ENCODE results near the gene PPFIA1. TPM values are rescaled to one million over a fixed set of nuclear protein-coding genes. Genes with fewer than 3 reads are reported as not detected.
"Not testable (repeated sequence)": the region's sequence is repeated elsewhere in the genome, so short reads cannot be mapped to it uniquely, and the experiment has no call there.

Gene PPFIA1
- polyA plus RNA-seq, 1 of the 3 experiments (the other 2 are of a cell fraction), result 37.4 TPM

DNA sequence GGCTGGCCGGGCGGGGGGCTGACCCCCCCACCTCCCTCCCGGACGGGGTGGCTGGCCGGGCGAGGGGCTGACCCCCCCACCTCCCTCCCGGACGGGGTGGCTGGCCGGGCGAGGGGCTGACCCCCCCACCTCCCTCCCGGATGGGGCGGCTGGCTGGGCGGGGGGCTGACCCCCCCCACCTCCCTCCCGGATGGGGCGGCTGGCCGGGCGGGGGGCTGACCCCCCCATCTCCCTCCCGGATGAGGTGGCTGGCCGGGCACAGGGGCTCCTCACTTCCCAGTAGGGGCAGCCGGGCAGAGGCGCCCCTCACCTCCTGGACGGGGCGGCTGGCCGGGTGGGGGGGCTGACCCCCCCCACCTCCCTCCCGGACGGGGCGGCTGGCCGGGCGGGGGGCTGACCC, 24.7 kb downstream of the PPFIA1 start:
- peaks cover 32% of the 10 kb centered on the region for H3K79me2 ChIP-seq (ENCODE audit: insufficient read depth)
- not testable (repeated sequence) for H3K9me2 ChIP-seq

DNA sequence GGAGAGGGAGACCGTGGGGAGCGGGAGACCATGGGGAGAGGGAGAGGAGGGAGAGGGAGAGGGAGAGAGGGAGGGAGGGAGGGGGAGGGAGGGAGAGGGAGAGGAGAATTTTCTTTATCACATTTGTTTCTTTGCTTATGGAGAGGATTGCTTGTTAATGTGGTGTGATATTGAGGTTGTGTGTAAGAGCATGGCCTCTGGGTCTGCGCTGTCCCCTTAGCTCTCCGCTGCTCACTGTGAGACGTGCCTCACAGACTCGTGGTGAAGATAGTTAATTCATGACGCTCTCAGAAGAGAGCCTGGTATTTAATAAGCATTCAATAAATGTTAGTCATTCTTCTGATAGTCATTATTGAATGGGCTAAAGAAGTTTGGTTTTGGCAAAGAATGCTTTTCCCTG, 26.2 kb downstream of the PPFIA1 start:
- WGBS (ENCODE audit: low lambda C conversion rate), result 90% methylated on average over 7 of the region's 7 CpGs
- H3K36me3 ChIP-seq (replicated peaks in 1 of 2; ENCODE audit: control insufficient read depth in 1 of 2, insufficient read depth in 2 of 2, low read length in 1 of 2), result peaks cover 8 to 18% of the 10 kb centered on the region in 2 experiments
- TF ChIP-seq, protein P1, sequence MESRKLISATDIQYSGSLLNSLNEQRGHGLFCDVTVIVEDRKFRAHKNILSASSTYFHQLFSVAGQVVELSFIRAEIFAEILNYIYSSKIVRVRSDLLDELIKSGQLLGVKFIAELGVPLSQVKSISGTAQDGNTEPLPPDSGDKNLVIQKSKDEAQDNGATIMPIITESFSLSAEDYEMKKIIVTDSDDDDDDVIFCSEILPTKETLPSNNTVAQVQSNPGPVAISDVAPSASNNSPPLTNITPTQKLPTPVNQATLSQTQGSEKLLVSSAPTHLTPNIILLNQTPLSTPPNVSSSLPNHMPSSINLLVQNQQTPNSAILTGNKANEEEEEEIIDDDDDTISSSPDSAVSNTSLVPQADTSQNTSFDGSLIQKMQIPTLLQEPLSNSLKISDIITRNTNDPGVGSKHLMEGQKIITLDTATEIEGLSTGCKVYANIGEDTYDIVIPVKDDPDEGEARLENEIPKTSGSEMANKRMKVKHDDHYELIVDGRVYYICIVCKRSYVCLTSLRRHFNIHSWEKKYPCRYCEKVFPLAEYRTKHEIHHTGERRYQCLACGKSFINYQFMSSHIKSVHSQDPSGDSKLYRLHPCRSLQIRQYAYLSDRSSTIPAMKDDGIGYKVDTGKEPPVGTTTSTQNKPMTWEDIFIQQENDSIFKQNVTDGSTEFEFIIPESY (IDR thresholded peaks at IDR 0.05; ENCODE audit: borderline replicate concordance, low read depth), result no peak
- TF ChIP-seq MEF2A (IDR thresholded peaks at IDR 0.05; ENCODE audit: borderline replicate concordance, low read depth) (no peak), YY1 (IDR thresholded peaks at IDR 0.05; ENCODE audit: low read depth) (no peak), FOXM1 (IDR thresholded peaks at IDR 0.05; ENCODE audit: low read depth) (no peak), EZH2phosphoT487 (IDR thresholded peaks at IDR 0.05; ENCODE audit: borderline replicate concordance, low read depth) (no peak), MXI1 (IDR thresholded peaks at IDR 0.05; ENCODE audit: low read depth, low read length) (no peak), JUND (IDR thresholded peaks at IDR 0.05) (no peak), EP300 (IDR thresholded peaks at IDR 0.05; ENCODE audit: borderline replicate concordance in 1 of 2, low read depth in 1 of 2, low read length in 1 of 2) (no peak), SIN3A (IDR thresholded peaks at IDR 0.05; ENCODE audit: borderline replicate concordance, low read depth, low read length) (no peak), SMC3 (IDR thresholded peaks at IDR 0.05; ENCODE audit: low read depth, low read length) (no peak)
- TF ChIP-seq, protein P2, sequence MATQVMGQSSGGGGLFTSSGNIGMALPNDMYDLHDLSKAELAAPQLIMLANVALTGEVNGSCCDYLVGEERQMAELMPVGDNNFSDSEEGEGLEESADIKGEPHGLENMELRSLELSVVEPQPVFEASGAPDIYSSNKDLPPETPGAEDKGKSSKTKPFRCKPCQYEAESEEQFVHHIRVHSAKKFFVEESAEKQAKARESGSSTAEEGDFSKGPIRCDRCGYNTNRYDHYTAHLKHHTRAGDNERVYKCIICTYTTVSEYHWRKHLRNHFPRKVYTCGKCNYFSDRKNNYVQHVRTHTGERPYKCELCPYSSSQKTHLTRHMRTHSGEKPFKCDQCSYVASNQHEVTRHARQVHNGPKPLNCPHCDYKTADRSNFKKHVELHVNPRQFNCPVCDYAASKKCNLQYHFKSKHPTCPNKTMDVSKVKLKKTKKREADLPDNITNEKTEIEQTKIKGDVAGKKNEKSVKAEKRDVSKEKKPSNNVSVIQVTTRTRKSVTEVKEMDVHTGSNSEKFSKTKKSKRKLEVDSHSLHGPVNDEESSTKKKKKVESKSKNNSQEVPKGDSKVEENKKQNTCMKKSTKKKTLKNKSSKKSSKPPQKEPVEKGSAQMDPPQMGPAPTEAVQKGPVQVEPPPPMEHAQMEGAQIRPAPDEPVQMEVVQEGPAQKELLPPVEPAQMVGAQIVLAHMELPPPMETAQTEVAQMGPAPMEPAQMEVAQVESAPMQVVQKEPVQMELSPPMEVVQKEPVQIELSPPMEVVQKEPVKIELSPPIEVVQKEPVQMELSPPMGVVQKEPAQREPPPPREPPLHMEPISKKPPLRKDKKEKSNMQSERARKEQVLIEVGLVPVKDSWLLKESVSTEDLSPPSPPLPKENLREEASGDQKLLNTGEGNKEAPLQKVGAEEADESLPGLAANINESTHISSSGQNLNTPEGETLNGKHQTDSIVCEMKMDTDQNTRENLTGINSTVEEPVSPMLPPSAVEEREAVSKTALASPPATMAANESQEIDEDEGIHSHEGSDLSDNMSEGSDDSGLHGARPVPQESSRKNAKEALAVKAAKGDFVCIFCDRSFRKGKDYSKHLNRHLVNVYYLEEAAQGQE (IDR thresholded peaks at IDR 0.05; ENCODE audit: low read depth, low read length), result no peak
- TF ChIP-seq, protein P3, sequence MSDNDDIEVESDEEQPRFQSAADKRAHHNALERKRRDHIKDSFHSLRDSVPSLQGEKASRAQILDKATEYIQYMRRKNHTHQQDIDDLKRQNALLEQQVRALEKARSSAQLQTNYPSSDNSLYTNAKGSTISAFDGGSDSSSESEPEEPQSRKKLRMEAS (IDR thresholded peaks at IDR 0.05; ENCODE audit: low read depth), result no peak
- peaks cover 0 to 6% of the 10 kb centered on the region in 2 experiments; a peak in 1 of 4 replicates for H3K4me1 ChIP-seq (ENCODE audit: control insufficient read depth in 1 of 2, insufficient read depth in 2 of 2, low read depth in 1 of 2, low read length in 1 of 2)
- H3K4me3 ChIP-seq (ENCODE audit: low read depth in 2 of 2, low read length in 1 of 2), result no peak overlapping the region
- no peak overlapping the region for H2AFZ ChIP-seq (ENCODE audit: low read depth)
- H3K27me3 ChIP-seq (ENCODE audit: insufficient read depth), result no peaks in the 10 kb centered on the region
- H3K79me2 ChIP-seq (ENCODE audit: insufficient read depth), result peaks cover 34% of the 10 kb centered on the region; the same call in 1 of the 2 replicates
- H3K4me2 ChIP-seq, result no peak overlapping the region
- H3K27ac ChIP-seq (ENCODE audit: low read depth in 2 of 2, low read length in 1 of 2), result no peak overlapping the region
- H3K9me2 ChIP-seq, result no peaks in the 10 kb centered on the region
- H4K20me1 ChIP-seq (ENCODE audit: insufficient read depth), result no peaks in the 10 kb centered on the region
- ChIA-PET CTCF (no interaction called here), POLR2A (no interaction called here)
- no peak for DNase-seq
- H3K9me3 ChIP-seq, result no peaks in the 10 kb centered on the region
- no peaks in the 10 kb centered on the region for H3F3A ChIP-seq (replicated peaks; ENCODE audit: insufficient read depth)
- no peak overlapping the region for H3K9ac ChIP-seq

More for the DNA sequence above, 24.7 kb downstream of the PPFIA1 start:
- H3K4me2 ChIP-seq; H4K20me1 ChIP-seq (ENCODE audit: insufficient read depth); DNase-seq; POLR2A ChIA-PET; H3K4me3 ChIP-seq (ENCODE audit: low read depth in 2 of 2, low read length in 1 of 2); CTCF ChIA-PET; H3K9me3 ChIP-seq; H3K9ac ChIP-seq; H3K27ac ChIP-seq (ENCODE audit: low read depth in 2 of 2, low read length in 1 of 2); H3K27me3 ChIP-seq (ENCODE audit: insufficient read depth); H3F3A ChIP-seq (replicated peaks; ENCODE audit: insufficient read depth); H3K4me1 ChIP-seq (ENCODE audit: control insufficient read depth in 1 of 2, insufficient read depth in 2 of 2, low read depth in 1 of 2, low read length in 1 of 2); H2AFZ ChIP-seq (ENCODE audit: low read depth): not testable (repeated sequence)
- no CpG with 5 or more reads among the region's 29 CpGs for WGBS (ENCODE audit: low lambda C conversion rate)
- H3K36me3 ChIP-seq (replicated peaks in 1 of 2; ENCODE audit: control insufficient read depth in 1 of 2, insufficient read depth in 2 of 2, low read length in 1 of 2), result peaks cover 8 to 13% of the 10 kb centered on the region in 2 experiments
